GM18499 (cell line): ENCODE results near the gene RETSAT.
A peak's percentile ranks its signal among the peaks of the same experiment; 100 is the strongest.
"Not testable (repeated sequence)": the region's sequence is repeated elsewhere in the genome, so short reads cannot be mapped to it uniquely, and the experiment has no call there.

ENCODE experiments used
- ATAC-seq: cut with Tn5 transposase; IDR thresholded peaks from one replicate; pipeline ENCODE4 v1.9.1; 2021; ENCODE audit warnings: moderate number of reproducible peaks; ENCODE audit not compliant: insufficient read depth, unreplicated experiment

The RETSAT gene

DNA sequence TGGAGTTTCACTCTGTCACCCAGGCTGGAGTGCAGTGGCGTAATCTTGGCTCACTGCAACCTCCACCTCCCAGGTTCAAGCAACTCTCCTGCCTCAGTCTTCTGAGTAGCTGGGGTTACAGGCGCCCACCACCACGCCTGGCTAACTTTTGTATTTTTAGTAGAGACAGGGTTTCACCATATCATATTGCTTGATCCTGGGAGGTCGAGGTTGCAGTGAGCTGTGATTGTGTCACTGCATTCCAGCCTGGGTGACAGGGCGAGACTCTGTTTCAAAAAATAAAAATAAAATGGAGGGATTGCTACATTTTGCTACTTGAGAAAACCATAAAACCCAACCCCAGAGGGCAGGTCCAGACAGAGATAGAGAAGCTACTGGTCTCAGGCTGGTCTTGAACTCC is 28.8 kb upstream of the RETSAT start:
- not testable (repeated sequence) for ATAC-seq

GRCh38 chr2:85380048-85380447 is 25.7 kb upstream of the RETSAT start:
- ATAC-seq: no peak

DNA sequence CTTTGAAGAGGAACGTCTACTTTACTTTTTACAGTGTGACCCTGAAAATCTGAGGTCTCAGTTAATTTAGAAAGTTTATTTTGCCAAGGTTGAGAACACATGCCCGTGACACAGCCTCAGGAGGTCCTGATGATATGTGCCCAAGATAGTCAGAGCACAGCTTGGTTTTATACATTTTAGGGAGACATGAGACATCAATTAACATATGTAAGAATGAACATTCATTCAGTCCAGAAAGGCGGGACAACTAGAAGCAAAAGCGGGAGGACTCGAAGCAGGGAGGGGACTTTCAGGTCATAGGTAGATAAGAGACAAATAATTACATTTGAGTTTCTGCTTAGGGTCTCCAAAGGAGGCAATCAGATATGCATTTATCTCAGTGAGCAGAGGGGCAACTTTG is 23.9 kb upstream of the RETSAT start:
- no peak for ATAC-seq

- no peak for ATAC-seq
Measured at GRCh38 chr2:85377083-85377482, 22.8 kb upstream of the RETSAT start.

- ATAC-seq: no peak
Measured at GRCh38 chr2:85376291-85377065, 22.1 kb upstream of the RETSAT start.

GRCh38 chr2:85371045-85371444 is 16.7 kb upstream of the RETSAT start:
- no peak for ATAC-seq

DNA sequence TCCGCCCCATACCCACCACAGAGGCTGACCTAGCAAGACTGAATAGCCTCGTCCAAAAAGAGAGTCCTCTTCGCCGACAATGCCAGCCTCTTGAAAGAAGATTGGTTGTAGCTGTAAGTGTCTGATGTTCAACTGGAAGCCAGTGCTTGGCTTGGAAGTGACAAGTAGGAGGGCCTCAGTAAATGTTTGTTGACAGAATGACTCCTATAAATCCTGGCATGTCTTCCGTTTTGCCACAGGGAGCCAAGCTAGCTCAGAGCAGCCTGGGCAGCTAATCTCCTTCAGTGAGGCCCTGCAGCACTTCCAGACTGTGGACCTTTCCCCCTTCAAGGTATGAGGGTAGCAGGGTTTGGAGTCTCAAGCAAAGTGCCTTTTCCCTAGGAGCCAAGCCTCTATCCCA is 15.2 kb upstream of the RETSAT start:
- ATAC-seq: no peak

GRCh38 chr2:85368921-85369320 is 14.6 kb upstream of the RETSAT start:
- no peak for ATAC-seq

DNA sequence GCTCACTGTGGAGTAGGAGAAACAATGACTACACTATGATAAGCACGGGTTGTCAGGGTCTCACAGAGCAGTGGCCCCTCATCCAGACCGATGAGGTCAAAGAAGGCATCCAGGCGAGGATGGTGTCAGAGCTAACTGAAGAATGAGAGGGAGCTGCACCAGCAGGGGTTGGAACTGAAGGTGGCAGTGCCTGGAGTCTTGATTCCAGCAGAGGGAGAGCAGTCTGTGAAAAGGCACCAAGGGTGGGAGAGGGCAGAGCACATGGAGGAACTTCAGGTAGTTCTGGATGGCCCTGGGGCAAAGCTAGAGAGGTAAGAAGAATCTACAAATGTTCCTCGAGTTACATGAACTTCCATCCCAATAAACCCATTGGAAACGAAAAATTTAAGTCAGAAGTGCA is 12.9 kb upstream of the RETSAT start:
- ATAC-seq: no peak

DNA sequence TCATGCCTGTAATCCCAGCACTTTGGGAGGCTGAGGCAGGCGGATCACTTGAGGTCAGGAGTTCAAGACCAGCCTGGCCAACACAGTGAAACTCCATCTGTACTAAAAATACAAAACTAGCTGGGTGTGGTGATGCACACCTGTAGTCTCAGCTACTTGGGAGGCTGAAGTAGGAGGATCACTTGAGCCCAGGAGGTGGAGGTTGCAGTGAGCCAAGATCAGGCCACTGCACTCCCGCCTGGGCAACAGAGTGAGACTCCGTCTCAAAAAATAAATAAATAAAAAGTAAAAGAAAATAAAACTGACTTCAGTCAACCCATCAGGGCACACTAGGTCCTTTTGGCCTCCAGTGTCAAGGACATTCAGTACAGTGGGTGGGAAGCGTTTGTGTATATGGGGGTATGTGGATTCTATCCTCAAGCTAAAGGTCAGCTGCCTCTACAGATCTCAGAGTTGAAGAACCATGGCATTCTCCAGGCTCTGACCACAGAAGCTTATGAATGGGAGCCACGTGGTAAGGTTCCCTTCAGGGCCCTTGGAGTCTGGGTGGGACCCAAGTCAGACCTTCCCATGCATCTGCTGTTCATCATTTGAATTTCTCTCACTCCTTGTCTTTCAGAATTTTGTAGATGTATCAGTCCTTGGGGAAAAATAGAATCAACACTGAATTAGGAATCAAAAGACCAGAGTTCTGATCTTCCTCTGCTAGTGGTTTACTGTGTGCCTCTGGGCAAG is 8.5 kb upstream of the RETSAT start:
- ATAC-seq: not testable (repeated sequence)

GRCh38 chr2:85357736-85358135 is 3.4 kb upstream of the RETSAT start:
- ATAC-seq: no peak

GRCh38 chr2:85356186-85356585 is 1.9 kb upstream of the RETSAT start:
- ATAC-seq: no peak

GRCh38 chr2:85355521-85355920 is 1.2 kb upstream of the RETSAT start:
- ATAC-seq: no peak

DNA sequence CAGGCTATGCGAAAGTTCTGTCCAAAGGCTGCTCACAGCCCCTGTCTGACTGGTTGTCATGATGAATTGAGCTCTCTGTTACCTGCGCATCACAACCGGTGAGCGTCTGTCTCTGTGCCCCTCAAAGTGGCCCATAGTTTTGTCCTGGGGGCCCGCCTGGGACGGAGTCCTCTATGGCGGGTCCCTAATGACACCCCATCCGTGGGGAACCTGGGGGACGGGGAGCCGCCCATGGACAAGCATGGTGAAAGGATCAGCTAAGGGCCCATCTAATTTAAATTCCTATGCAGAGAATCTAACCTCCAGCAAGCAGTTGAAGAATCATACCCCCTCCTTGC is 714 bp upstream of the RETSAT start:
- peak; percentile 5 for ATAC-seq

DNA sequence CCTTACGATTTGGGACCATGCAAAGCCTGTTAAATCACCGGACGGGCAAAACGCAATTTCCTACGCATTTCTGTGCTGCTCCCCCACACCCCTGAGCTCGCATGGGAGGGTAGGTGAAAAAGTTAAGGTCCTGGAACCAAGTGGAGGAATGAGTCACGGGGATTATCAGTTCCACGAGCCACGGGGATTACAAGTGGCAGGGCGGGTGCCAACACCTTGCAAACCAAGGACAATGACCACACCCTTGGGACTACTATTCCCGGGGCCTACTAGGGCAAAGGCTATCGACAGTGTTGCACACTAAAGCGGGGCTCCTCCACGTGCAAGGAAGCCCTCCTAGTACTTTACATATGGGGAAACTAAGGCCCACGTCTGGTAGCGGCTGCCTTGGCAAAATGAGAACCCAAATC is 447 bp downstream of the RETSAT start:
- no peak for ATAC-seq

DNA sequence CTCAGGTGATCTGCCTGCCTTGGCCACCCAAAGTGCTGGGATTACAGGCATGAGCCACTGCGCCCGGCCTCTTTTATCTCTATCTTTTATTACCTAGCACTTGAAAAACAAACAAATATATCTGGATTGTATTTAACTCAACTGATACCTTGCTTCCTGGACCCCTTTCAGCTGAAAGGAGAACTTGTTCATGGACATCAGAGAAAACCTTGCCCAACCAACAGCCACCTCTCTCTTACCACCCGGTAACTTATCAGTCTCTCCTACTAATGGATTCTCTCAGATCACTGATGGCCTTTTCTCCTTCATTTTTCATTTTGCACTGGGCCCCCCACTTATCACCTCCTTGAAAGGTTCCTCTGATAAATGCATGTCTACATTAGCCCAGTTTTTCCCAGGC is 6.7 kb downstream of the RETSAT start:
- no peak for ATAC-seq

DNA sequence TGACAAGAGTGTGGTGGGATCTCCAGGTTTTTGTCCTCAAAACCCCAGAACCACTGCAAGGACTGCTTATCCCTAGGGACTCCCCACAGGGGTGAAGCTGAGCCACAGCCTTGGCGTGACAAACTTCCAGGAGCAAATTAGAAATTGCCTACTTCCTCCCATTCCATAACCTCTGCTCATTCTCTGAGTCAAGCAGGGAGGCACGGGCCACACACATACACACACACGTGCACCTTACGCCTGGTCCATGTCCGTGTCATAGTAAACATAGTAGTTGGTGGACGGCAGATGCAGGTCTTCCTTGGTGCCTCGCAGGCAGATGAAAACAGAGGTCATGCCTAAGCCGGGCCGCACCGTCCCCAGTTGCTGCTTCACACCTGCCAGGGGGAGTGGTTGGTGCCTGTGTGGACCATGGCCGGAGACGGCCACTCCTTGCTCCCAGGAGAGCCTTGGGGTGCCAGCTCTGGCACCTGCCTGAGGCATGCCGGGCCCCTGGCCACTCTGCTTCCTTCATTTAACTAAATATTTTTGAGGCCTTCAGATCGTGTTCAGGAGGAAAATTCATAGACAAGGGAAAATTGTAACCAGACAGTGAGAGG is 9.9 kb downstream of the RETSAT start:
- ATAC-seq: no peak

DNA sequence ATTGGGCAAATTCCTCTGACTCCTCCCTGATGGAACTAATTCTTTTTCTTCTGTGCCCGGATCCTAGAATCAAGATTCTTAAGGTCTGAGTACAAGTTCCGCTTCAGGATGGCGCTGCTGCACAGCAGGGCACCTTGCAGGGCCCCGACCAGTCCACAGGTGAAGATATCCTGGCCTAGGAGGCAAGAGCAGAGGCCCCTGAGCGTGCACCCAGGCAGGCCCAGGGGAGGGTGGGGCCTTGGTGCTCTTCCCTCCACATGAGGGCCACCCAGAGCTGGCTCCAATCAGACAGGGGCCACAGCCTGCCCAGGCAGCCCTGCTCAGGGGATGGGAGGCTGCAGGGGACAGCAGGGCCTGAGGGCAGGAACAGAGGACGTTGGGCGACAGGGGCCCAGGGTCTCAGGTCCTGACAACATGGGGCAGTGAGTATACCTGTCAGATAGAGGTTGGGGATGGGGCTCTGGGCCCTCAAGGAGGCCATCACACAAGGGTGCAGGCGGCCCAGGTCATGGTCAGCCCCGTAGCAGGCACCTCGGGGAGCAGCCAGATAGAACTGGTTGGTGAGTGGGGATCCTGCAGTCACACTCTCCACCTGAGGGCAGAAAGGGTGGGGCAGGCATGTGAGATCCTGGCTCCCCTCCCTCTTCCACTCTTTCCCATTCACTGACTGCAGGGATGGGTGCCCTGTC is 11.0 kb downstream of the RETSAT start:
- not testable (repeated sequence) for ATAC-seq

DNA sequence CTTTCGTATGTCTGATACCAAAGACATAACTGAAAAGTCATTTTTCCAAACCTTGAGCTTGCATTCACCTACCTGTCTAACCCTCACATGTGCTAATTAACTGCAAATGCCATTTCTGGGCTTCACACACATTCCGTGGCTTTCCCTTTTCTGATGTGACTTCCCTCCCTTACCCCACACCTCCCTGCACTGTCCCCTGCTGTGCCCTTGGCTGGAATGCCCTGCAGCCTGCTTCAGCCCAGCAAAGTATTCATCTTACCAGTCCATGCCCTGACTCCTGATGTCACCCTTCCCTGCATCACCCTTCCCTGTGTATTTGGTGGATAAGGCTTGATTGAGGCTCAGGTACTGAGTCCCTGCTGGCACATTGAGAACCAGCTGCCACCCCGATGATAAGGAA is 12.2 kb downstream of the RETSAT start:
- no peak for ATAC-seq

GRCh38 chr2:85341269-85342029 is 12.9 kb downstream of the RETSAT start:
- ATAC-seq: no peak
